ENCODE data around the gene FOXL3. TPM values are rescaled to one million over a fixed set of nuclear protein-coding genes. Genes with fewer than 3 reads are reported as not detected.

Gene FOXL3
- total and polyA plus RNA-seq, 4 donors: not detected

- Histone ChIP-seq H3K36me3 (ENCODE audit: control insufficient read depth in 4 of 4, insufficient read depth in 4 of 4, low read length in 4 of 4) (peaks cover 4 to 46% (median 24%) of the 10 kb centered on the region in 4 donors), H3K9ac (ENCODE audit: insufficient read depth in 1 of 2, low read length in 2 of 2) (no peak overlapping the region)
- no peak for DNase-seq
Measured at GRCh38 chr7:259751-260405, 30.1 kb upstream of the FOXL3 start.

GRCh38 chr7:260441-261281, 29.3 kb upstream of the FOXL3 start:
- Histone ChIP-seq H3K27me3 (ENCODE audit: control insufficient read depth in 3 of 3, insufficient read depth in 3 of 3, low read length in 2 of 3) (no peaks in the 10 kb centered on the region), H3K4me3 (no peak overlapping the region), H3K9ac (ENCODE audit: insufficient read depth in 1 of 2, low read length in 2 of 2) (no peak overlapping the region), H3K36me3 (ENCODE audit: control insufficient read depth in 4 of 4, insufficient read depth in 4 of 4, low read length in 4 of 4) (peaks cover 4 to 45% (median 22%) of the 10 kb centered on the region in 4 donors), H3K4me1 (ENCODE audit: control insufficient read depth in 5 of 5, insufficient read depth in 5 of 5, low read length in 5 of 5) (peaks cover 0 to 5% (median 0%) of the 10 kb centered on the region in 5 donors), H3K9me3 (ENCODE audit: control insufficient read depth in 4 of 4, insufficient read depth in 3 of 4, low read length in 3 of 4) (peaks cover 0 to 13% (median 2%) of the 10 kb centered on the region in 4 donors), H3K27ac (ENCODE audit: low read depth in 1 of 2, low read length in 1 of 2) (no peak overlapping the region)
- DNase-seq (no peak), ATAC-seq (ENCODE audit: insufficient read depth, low FRiP score) (no peak)
- TF ChIP-seq CTCF (IDR thresholded peaks at IDR 0.05; ENCODE audit: control extremely low read depth, extremely low read depth): no peak
- WGBS, 2 donors: 94 to 97% methylated on average over 34 to 35 of the region's 35 CpGs

More at GRCh38 chr7:259751-260405, 30.1 kb upstream of the FOXL3 start:
- no peak for ATAC-seq (ENCODE audit: insufficient read depth, low FRiP score)
- H3K4me1 ChIP-seq (ENCODE audit: control insufficient read depth in 5 of 5, insufficient read depth in 5 of 5, low read length in 5 of 5): peaks cover 0 to 5% (median 0%) of the 10 kb centered on the region in 5 donors
- no peak overlapping the region for H3K4me3 ChIP-seq
- no peaks in the 10 kb centered on the region for H3K27me3 ChIP-seq (ENCODE audit: control insufficient read depth in 3 of 3, insufficient read depth in 3 of 3, low read length in 2 of 3)
- H3K27ac ChIP-seq (ENCODE audit: low read depth in 1 of 2, low read length in 1 of 2): no peak overlapping the region
- 92 to 95% methylated on average over 44 of the region's 44 CpGs for WGBS, 2 donors
- no peak for TF ChIP-seq CTCF (IDR thresholded peaks at IDR 0.05; ENCODE audit: control extremely low read depth, extremely low read depth)
- H3K9me3 ChIP-seq (ENCODE audit: control insufficient read depth in 4 of 4, insufficient read depth in 3 of 4, low read length in 3 of 4): peaks cover 0 to 13% (median 2%) of the 10 kb centered on the region in 4 donors

- 94 to 95% methylated on average over 32 of the region's 32 CpGs for WGBS, 2 donors
- H3K27ac ChIP-seq (ENCODE audit: low read depth in 1 of 2, low read length in 1 of 2): no peak overlapping the region
- ATAC-seq (ENCODE audit: insufficient read depth, low FRiP score): no peak
Measured at GRCh38 chr7:261341-262250, 28.4 kb upstream of the FOXL3 start.

More at GRCh38 chr7:261341-262250, 28.4 kb upstream of the FOXL3 start:
- no peak for DNase-seq
- Histone ChIP-seq H3K27me3 (ENCODE audit: control insufficient read depth in 3 of 3, insufficient read depth in 3 of 3, low read length in 2 of 3) (no peaks in the 10 kb centered on the region), H3K9ac (ENCODE audit: insufficient read depth in 1 of 2, low read length in 2 of 2) (no peak overlapping the region), H3K36me3 (ENCODE audit: control insufficient read depth in 4 of 4, insufficient read depth in 4 of 4, low read length in 4 of 4) (peaks cover 4 to 36% (median 17%) of the 10 kb centered on the region in 4 donors), H3K4me3 (no peak overlapping the region), H3K4me1 (ENCODE audit: control insufficient read depth in 5 of 5, insufficient read depth in 5 of 5, low read length in 5 of 5) (peaks cover 0 to 5% (median 0%) of the 10 kb centered on the region in 5 donors), H3K9me3 (ENCODE audit: control insufficient read depth in 4 of 4, insufficient read depth in 3 of 4, low read length in 3 of 4) (peaks cover 0 to 11% (median 2%) of the 10 kb centered on the region in 4 donors)
- TF ChIP-seq CTCF (IDR thresholded peaks at IDR 0.05; ENCODE audit: control extremely low read depth, extremely low read depth): no peak
